ENCODE data around the gene KIAA0232.
"Not testable (repeated sequence)": the region's sequence is repeated elsewhere in the genome, so short reads cannot be mapped to it uniquely, and the experiment has no call there.

Gene KIAA0232

DNA sequence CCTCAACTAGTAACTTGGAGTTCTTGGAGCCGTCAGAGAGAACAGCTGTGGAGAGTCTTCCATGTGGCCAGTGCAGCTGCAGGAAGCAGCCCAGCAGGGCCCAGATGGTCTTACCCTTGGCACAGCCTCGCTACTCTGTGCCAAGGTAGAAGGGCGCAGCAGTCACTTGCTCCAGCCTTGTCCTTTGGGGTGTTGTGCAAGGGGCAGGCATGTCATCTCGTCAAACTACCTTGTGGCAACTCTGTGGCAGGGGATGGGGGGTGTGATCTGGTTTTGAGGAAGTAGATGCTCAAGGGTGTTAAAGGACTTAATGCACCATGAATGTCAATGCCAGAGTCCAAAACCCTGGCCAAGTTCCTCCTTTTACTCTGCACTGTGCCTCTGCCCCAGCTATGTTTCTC is 92.9 kb downstream of the KIAA0232 start:
- in situ Hi-C loops (cut with MboI; ENCODE audit: low sequenced_read_pairs): no loop called here

DNA sequence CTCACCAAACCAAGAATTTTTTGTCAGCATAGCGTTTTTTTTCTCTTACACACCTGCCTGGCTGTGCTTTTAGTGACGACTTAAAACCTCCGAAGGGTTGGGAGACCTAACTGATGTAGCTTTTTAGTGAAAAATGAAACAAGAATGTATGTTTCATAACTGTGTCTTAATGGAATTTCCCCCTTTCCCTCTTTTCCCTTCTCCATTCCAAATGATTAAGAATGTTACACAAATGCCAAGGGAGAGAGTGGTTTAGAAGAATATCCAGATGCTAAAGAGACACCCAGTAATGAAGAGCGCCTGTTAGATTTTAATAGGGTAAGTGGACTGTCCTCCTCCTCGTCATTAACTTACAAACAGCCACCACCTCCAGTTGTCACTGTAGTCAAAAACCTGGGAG is 93.9 kb downstream of the KIAA0232 start:
- in situ Hi-C loops (cut with MboI; ENCODE audit: low sequenced_read_pairs): no loop called here

DNA sequence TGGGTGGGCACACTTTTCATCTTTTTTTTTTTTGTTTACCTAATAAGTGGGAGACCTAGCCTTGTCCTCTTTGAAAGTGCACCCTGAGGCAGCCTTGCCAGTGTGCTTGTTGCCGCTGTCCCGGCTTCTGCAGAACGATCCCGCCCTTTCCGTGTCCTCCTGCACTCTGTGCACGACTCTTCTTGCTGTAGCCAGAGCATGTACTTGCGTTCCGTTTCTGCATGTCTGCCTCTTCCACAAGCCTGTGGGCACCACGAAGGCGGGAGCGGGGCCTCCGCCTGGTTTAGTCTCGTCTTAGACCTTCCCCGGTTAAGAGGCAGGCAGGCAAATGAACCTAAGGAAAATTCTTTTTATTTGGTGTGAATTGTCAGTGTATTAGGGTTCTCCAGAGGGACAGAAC is 94.5 kb downstream of the KIAA0232 start:
- in situ Hi-C loops (cut with MboI; ENCODE audit: low sequenced_read_pairs): no loop called here

DNA sequence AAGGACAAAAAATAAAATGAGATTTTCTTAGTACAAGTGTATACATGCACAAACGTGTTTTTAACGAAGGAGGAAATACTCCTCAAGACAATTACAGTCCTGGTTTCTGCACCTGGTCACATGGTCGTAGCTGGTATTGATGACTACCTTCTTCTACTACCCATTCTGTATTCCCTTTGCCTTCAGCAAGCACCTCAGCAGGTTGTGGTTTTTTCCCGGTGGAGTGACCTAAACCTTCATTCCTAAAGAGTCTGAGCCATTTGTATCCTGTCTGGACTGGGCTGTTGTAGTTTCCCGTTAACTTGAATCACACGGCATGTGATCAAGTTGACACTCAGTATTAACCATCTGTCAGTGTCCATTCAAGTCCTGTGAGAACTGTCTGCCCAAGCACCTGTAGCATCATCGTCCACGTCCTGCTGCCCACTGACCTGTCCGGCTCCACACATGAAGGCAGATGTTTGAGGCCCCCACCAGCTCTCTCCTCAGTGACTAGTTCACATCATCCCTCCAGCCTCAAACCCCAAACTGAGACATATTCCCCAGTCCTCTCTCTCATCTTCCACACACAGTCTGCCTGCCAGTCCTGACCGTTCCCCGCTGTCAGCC is 96.0 kb downstream of the KIAA0232 start:
- in situ Hi-C loops (cut with MboI; ENCODE audit: low sequenced_read_pairs): no loop called here

DNA sequence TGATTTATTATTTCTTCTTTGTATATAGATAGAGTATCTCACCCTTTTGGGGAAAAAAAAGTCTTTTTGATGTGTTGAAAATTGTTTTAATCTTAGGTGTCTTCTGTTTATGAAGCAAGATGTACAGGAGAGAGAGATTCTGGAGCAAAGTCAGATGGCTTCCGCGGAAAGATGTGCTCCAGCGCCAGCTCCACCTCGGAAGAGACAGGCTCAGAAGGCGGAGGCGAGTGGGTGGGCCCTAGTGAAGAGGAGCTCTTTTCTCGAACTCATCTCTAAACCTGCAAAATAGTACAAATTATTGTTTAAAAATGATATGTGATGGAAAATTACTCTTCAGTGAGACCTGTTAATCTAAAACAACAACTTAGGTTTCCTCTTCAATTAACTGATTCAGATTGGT is 98.2 kb downstream of the KIAA0232 start:
- in situ Hi-C loops (cut with MboI; ENCODE audit: low sequenced_read_pairs): no loop called here

DNA sequence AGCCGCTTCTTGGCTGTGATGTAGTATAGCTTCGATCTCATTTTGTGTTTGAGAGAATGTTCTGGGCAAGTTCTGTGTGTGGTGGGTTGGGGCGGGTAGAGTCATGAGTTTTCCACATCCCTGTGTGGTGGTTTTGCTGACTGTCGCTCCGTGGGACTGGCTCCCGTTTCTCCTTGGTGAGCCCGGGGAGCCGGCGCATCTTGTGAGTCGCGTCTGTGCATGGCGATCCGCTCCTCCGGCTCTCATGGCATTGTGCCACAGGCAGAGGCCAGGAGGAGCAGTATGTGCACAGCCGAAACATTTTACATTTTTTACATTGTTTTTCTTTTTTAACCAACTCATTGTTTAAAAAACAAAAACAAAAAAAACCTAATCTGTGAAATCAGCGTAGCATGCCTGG is 99.4 kb downstream of the KIAA0232 start:
- in situ Hi-C loops (cut with MboI; ENCODE audit: low sequenced_read_pairs): no loop called here

DNA sequence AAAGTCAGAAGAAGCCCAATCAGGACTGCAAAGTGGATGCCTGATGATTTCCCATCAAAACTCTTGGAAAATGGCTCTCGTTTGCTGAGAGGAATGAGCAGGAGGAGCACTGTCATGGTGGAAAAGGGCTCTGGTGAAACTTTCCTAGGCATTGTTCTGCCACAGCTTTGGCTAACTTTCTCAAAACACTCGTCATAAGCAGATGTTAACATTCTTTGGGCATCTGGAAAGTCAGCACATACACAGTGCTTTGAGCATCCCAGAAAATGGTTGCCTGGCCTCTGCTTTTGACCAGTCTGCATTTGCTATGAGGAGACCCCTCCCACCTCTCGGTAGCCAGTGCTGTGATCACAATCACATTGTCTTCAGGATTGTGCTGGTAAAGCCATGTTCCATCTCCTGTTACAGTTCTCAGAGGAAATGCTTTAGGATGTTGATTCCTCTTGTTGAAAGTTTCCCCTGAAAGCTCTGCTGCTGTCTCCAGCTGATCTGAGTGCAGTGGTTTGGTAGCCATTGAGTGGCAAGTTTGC is 101.9 kb downstream of the KIAA0232 start:
- in situ Hi-C loops (cut with MboI; ENCODE audit: low sequenced_read_pairs): no loop called here

DNA sequence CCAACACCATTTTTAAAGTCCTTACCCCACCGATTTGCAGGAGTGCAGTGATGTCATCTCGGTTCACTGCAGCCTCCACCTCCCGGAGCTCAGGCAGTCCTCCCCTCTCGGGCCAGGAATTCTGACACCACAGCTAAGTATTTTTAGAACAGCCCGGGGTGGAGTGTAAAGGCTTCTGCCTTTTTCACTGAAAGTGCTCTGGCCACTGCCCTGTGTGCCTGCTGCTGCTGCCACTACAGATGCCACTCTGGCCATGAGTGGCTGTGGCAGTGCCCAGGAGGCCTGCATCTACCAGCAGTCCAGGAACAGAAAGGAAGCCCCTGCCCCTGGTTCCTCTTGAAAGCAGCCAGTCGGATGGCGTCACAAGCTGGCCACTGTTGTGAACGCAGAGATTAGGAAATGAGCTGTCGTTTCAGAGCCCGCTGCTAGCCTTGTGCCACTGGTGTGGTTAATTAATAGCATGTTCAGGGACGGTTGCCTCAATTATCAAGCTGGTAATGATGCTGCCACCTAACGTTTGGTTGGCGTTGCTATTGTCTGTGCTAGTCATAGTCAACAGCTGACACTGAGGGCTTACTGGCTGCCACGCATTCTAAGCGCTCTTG is 103.5 kb downstream of the KIAA0232 start:
- in situ Hi-C loops (cut with MboI; ENCODE audit: low sequenced_read_pairs): no loop called here

DNA sequence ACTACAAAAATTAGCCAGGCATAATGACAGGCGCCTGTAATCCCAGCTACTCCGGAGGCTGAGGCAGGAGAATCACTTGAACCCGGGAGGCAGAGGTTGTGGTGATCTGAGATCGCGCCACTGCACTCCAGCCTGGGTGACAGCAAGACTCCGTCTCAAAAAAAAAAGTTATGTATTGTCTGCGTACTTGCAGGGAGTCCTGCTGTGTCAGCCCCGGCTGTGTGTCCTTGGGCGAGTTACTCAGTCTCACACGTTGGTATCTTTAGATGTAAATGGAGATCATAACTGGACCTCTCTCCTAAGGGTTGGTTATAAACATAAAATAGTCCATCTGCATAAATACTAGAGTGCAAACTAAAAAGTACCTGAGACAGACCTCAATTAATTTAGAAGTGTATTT is 104.4 kb downstream of the KIAA0232 start:
- in situ Hi-C loops (cut with MboI; ENCODE audit: low sequenced_read_pairs): no loop called here

DNA sequence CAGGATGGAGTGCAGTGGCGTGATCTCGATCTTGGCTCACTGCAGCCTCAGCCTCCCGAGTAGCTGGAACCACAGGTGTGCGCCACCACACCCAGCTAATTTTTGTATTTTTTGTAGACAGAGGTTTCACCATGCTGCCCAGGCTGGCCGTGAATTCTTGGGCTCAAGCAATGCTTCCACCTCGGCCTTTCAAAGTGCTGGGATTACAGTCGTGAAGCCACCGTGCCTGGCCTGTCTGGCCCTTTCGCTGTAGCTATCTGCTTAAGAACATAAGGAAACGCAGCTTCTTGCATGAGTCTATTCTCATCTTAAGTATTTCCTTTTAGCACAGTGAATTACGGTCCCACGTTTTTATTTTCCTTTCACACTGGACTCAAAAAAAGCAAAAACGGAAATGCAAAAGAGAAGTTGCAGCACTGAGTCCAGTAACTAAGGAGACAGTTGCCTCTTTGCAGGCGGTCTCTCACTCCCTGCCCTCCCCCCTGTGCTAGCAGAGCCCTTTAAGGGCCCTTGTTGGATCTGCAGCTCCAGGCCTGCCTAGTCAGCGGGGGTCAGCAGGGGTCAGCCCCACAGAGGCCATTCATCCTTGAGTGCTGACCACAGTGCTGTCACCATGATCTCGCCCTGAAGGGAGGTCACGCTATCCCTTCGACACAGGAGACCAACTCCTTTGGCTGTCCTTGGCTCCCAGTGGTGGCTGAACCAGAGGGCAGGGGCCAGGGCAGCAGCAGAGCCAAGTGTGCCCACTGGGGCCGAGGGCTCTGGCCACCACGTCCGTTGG is 105.3 kb downstream of the KIAA0232 start:
- in situ Hi-C loops (cut with MboI; ENCODE audit: low sequenced_read_pairs): no loop called here

DNA sequence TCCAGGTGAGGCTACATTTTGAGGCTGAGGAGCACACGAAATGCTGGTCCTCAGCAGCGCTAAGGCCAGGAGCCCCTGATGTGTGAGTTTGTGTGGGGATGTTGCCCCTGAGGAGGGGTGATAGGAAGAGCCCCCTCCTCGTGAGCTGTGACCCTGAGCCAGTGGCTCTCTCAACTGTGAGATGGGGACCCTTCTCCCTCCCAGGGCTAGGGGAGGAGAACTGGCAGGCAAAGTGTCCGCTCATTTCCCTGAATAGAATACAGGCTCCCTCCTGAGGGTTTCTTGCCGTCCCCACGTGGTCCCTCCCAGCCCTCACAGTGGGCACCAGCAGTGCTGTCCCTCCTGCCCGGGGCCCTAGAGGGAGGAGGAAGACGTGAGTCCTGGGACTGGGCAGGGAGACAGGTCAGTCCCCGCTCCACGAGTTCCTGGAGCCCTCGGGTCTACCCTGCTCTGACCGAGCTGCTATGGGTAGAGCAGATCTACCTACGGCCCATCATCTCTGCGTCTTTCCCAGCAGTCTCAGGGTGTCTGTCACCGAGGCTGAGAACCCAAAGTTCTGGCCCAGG is 106.1 kb downstream of the KIAA0232 start:
- in situ Hi-C loops (cut with MboI; ENCODE audit: low sequenced_read_pairs): no loop called here

DNA sequence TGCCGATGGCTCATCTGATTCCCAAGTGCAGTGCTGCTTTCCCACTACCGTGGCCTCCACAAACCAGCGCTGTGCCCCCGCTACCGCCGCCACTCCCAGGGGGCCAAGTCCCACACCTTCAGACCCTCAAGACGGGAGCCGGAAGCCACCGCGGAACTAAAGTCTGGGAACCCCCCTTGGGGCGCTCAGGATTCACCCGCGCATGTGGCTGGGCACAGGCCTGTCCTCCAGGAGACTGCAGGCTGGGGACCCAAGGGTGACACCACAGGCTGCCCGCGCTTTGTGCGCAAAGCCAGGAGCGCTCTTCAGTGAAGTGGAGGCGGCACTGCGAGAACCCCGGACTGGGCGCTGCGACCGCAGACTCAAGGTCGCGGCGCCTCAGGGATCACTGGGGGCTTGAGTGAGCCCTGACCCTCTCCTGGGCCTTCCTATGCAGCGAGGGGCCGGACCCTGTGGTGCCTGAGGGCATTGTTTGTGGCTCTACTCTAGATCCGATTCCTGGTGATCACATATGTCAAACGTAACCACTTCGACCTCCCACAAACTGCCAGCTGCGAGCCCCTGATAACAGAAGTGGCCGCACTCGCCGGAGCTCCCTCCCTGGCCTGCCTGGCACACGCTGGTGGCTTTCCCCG is 106.7 kb downstream of the KIAA0232 start:
- in situ Hi-C loops (cut with MboI; ENCODE audit: low sequenced_read_pairs): no loop called here

DNA sequence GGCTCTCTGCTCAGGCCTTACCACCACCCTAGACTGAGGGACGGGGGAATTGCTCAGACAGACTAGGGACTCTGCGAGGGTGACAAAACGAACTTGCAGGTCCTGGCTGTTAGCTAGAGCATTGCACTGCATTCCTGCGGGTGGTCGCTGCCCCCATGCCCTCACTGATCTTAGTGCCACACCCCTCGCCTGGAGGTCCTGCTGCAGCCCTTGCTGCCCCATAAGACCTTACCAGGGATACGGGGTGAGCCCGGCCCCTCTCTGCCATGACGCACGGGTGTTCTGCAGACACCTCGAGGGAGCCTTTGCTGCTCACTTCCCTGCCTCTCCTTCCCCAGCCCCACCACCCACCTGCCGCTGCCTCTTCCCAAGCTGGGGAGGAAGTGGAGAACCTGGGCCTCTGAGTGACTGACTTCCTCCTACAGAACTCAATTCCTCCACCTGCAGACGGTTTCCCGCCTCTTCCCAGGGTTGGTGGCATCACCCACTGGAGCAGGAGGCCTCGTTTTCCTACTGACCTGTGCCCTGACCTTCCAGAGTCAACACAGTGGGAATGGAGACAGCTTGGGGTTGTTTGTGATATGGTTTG is 107.3 kb downstream of the KIAA0232 start:
- in situ Hi-C loops (cut with MboI; ENCODE audit: low sequenced_read_pairs): no loop called here

DNA sequence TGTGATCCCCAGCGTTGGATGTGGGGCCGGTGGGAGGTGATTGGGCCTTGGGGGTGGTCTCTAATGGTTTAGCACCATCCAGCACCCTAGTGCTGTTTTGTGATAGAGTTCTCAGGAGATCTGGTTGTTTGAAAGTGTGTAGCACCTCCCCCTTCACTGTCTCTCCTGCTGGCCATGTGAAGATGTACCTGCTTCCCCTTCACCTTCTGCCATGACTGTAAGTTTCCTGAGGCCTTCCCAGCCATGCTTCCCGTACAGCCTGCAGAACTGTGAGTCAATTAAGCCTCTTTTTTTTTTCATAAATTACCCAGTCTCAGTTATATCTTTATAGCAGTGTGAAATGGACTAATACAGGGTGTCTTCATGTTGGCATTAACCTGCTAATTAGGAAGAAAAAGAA is 107.8 kb downstream of the KIAA0232 start:
- in situ Hi-C loops (cut with MboI; ENCODE audit: low sequenced_read_pairs): no loop called here

DNA sequence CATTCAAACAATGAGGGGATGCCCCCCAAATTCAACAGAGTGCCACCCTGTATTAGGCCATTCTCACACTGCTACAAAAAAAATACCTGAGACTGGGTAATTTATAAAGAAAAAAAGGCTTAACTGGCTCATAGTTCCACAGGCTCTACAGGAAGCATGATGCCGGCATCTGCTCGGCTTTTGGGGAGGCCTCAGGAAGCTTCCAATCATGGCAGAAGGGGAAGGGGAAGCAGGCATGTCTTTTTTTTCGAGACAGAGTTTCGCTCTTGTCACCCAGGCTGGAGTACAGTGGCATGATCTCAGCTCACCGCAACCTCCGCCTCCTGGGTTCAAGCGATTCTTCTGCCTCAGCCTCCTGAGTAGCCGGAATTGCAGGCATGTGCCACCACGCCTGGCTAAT is 108.4 kb downstream of the KIAA0232 start:
- in situ Hi-C loops (cut with MboI; ENCODE audit: low sequenced_read_pairs): not testable (repeated sequence)

DNA sequence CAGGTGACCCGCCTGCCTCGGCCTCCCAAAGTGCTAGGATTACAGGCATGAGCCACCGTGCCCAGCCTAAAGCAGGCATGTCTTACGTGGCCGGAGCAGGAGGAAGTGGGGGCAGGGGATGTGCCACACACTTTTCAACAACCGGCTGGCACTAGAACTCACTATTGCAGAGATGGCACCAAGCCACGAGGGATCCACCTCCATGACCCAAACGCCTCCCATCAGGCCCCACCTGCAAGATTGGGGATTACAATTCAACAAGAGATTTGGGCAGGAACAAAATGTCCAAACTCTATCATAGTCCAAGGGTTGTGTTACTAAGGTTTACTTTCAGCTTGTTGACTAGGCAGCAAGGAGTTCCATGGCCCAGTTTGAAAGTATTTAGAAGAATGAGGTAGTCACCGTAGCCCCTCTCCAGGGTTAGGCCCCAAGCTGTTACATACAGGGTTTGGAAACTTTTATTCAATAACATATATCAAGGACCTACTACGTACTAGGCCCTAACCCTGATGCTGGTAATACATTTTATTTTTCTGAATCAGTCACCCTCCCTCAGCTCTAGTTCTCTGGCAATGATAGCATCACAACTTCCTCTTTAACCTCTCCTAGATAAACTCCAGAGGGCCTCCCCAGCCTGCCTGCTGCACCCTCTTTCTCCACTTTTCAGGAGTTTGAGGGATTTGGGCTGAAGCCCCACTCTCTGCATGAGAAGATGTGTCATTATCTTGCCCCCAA is 109.1 kb downstream of the KIAA0232 start:
- in situ Hi-C loops (cut with MboI; ENCODE audit: low sequenced_read_pairs): no loop called here

DNA sequence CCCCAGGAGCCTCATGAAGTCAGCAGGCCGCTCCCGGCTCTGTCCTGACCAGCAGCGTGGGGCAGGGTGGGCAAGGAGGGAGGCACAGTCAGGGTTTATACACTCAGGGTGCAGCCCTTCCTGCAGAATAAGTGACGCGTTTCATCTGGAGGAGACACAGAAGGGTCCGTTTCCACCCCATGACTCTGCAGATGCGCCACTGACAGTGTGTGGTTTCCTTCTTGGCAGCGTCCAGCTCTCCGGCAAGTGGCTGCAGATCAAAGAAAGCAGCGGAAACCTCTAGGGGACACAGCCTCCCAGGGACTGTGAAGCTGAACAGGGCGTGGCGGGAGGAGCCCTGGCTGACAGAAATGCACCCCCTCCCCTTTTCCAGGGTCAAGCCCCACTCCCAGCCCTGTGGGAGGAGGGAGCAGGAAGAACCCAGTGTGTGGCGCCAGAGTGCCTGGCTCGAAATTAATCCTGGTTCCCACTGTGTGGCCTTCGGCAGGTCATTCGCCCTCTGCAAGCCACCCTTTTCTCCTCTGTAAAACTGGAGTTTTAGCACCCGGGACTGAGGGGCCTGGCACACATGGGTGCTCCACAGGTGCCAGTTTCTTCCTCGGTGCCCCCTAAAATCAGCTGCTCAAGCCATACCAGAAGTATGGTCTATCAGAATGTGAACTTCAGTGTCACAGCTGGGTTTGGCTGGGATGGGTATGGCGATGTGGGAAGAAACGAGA is 109.8 kb downstream of the KIAA0232 start:
- in situ Hi-C loops (cut with MboI; ENCODE audit: low sequenced_read_pairs): no loop called here

DNA sequence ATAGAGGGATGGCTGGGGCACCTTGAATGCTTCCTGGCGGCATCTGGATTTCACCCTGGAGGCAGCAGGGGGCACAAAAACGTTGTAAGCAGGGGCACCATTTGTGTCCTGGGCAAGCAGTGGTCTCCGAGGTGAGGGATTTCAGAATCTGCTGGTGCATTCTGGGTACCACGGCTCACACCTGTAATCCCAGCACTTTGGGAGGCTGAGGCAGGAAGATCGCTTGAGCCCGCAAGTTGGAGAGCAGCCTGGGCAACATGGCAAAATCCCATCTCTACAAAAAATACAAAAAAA is 110.3 kb downstream of the KIAA0232 start:
- in situ Hi-C loops (cut with MboI; ENCODE audit: low sequenced_read_pairs): no loop called here

DNA sequence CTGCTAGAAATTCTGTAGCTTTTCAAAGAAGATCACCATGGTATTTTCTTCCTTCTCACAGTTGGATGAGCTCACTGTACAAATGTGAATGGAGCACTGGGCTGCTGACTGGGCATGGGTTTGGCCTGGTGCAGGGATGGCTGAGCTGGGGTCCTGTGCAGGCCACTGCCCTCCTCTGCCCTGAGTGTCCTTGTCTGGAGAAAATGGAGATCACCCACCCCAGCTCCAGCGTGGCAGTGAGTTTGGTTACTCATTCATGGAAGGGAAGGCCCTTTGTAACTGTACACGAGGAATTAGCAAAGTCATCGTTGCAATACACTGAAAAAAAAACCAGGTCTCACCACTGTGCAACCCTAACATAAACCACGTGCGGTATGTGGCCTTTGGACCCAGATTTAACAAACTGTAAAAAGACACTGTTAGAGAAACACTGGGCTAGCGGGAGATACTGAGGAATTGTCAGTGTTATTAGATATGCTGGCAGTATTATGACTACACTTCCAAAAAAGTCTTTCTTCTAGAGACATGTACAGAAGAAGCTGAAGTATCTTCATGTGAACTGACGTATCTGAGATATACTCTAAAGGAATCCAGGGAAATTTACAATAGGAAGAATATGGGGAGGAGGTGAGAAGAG is 111.0 kb downstream of the KIAA0232 start:
- in situ Hi-C loops (cut with MboI; ENCODE audit: low sequenced_read_pairs): no loop called here
